HEK293 (cell line): ENCODE data around the gene CHMP4A.

Experiments
- ZNF350 ChIP-seq: fragments of 450-650 bp; formaldehyde crosslinking; IDR thresholded peaks from 2 replicates; pipeline ENCODE4 v1.5.0; 2017; ENCODE audit warnings: missing biosample characterization, mild to moderate bottlenecking, missing genetic modification characterization
- ZNF423 ChIP-seq: fragments of 450-650 bp; formaldehyde crosslinking; IDR thresholded peaks from 2 replicates; pipeline ENCODE4 v1.5.1; 2016; ENCODE audit warnings: missing biosample characterization, missing genetic modification characterization
- ZNF433 ChIP-seq: fragments of 450-650 bp; formaldehyde crosslinking; IDR thresholded peaks from 2 replicates; pipeline ENCODE4 v1.5.1; 2016; ENCODE audit warnings: missing biosample characterization, missing genetic modification characterization, low read depth
- ZNF621 ChIP-seq: fragments of 450-650 bp; formaldehyde crosslinking; IDR thresholded peaks from 2 replicates; pipeline ENCODE4 v1.5.1; 2017; ENCODE audit warnings: missing biosample characterization, missing genetic modification characterization
- ZNF76 ChIP-seq: fragments of 450-650 bp; formaldehyde crosslinking; IDR thresholded peaks from 2 replicates; pipeline ENCODE4; 2016; ENCODE audit warnings: low read depth, missing biosample characterization, missing genetic modification characterization, borderline replicate concordance
- ZNF837 ChIP-seq: fragments of 450-650 bp; formaldehyde crosslinking; IDR thresholded peaks from 2 replicates; pipeline ENCODE4 v1.5.1; 2016; ENCODE audit warnings: missing biosample characterization, missing genetic modification characterization
- TF ChIP-seq, protein P1 (sequence below): fragments of 450-650 bp; formaldehyde crosslinking; IDR thresholded peaks from 2 replicates; pipeline ENCODE4 v1.5.1; 2016; ENCODE audit warnings: missing biosample characterization, missing genetic modification characterization
- TF ChIP-seq, protein P2 (sequence below): fragments of 450-650 bp; formaldehyde crosslinking; IDR thresholded peaks from 2 replicates; pipeline ENCODE4 v1.5.1; 2016; ENCODE audit warnings: missing biosample characterization, missing genetic modification characterization

DNA sequence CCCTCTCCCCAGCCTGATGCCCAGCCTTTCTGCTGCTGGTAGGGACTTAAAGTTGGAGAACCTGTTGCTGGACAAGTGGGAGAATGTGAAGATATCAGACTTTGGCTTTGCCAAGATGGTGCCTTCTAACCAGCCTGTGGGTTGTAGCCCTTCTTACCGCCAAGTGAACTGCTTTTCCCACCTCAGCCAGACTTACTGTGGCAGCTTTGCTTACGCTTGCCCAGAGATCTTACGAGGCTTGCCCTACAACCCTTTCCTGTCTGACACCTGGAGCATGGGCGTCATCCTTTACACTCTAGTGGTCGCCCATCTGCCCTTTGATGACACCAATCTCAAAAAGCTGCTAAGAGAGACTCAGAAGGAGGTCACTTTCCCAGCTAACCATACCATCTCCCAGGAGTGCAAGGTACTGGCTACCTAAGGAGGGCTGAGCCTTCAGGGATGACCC lies 6.2 kb downstream of the CHMP4A start:
- TF ChIP-seq, protein P1, sequence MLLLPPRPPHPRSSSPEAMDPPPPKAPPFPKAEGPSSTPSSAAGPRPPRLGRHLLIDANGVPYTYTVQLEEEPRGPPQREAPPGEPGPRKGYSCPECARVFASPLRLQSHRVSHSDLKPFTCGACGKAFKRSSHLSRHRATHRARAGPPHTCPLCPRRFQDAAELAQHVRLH (tag by site-specific recombination): no peak
- no peak for TF ChIP-seq ZNF621 (tag by site-specific recombination)
- TF ChIP-seq, protein P2, sequence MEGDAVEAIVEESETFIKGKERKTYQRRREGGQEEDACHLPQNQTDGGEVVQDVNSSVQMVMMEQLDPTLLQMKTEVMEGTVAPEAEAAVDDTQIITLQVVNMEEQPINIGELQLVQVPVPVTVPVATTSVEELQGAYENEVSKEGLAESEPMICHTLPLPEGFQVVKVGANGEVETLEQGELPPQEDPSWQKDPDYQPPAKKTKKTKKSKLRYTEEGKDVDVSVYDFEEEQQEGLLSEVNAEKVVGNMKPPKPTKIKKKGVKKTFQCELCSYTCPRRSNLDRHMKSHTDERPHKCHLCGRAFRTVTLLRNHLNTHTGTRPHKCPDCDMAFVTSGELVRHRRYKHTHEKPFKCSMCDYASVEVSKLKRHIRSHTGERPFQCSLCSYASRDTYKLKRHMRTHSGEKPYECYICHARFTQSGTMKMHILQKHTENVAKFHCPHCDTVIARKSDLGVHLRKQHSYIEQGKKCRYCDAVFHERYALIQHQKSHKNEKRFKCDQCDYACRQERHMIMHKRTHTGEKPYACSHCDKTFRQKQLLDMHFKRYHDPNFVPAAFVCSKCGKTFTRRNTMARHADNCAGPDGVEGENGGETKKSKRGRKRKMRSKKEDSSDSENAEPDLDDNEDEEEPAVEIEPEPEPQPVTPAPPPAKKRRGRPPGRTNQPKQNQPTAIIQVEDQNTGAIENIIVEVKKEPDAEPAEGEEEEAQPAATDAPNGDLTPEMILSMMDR: no peak
- no peak for TF ChIP-seq ZNF76 (tag by site-specific recombination)
- TF ChIP-seq ZNF423 (tag by site-specific recombination): no peak
- no peak for TF ChIP-seq ZNF433 (tag by site-specific recombination)
- TF ChIP-seq ZNF350 (tag by site-specific recombination): no peak
- no peak for TF ChIP-seq ZNF837 (tag by site-specific recombination)
